HCT116 (cell line): ENCODE measurements around the gene C15orf61. TPM values are rescaled to one million over a fixed set of nuclear protein-coding genes. Genes with fewer than 3 reads are reported as not detected.

Source experiments
- ATAC-seq: fragments of 200-7000 bp; cut with Tn5 transposase; 2 replicates; pipeline ENCODE4 v1.9.1; 2020; ENCODE audit warnings: mild to moderate bottlenecking, moderate library complexity
- BruUV-seq: library from RNA; stranded (reverse); fragments of 400-500 nt; replicated peaks from 2 replicates; lab custom pipeline; 2021; lab: Mats Ljungman, UMichigan
- CTCF ChIA-PET: fragments of 300-600 bp; sonication (Branson Sonifier 250); formaldehyde crosslinking; loops from one replicate; lab custom pipeline; 2021; ENCODE audit warnings: antibody characterized with exemption; lab: Charles Lee
- POLR2A ChIA-PET: fragments of 300-600, 350-600 bp; sonication (Branson Sonifier 250); formaldehyde crosslinking; loops from one replicate; lab custom pipeline; 2021; ENCODE audit warnings: antibody characterized with exemption; lab: Charles Lee
- RAD21 ChIA-PET, 2 experiments: fragments of 300-600 bp; sonication (Branson Sonifier 250); formaldehyde crosslinking; loops; one replicate each; lab custom pipeline; 2023; ENCODE audit warnings: low total read pairs in 2 of 2; ENCODE audit not compliant: uncharacterized antibody in 2 of 2, unreplicated experiment in 2 of 2, low non-redundant PET in 1 of 2; lab: Charles Lee
- DNase-seq: peaks from one replicate; pipeline ENCODE4 v3.0.0-alpha.2; 2010; ENCODE audit warnings: low read depth, low spot score
- H2AFZ ChIP-seq: fragments of 200-600 bp; shearing (Covaris generic), sonication (generic); 2 replicates; pipeline ENCODE4 v1.6.1; 2017; ENCODE audit warnings: low read depth, mixed run types, mixed read lengths, antibody characterized with exemption, low read length; ENCODE audit not compliant: poor library complexity, severe bottlenecking
- H3K27ac ChIP-seq: 2 replicates; pipeline ENCODE4 v1.5.1; 2012; ENCODE audit warnings: low read depth, low read length
- H3K27me3 ChIP-seq: fragments of 200-600 bp; sonication (generic); 2 replicates; pipeline ENCODE4 v1.6.1; 2016; ENCODE audit warnings: mixed run types, low read length, mixed read lengths; ENCODE audit not compliant: insufficient read depth
- H3K36me3 ChIP-seq, 2 experiments: fragments of 200-500 bp in 1 of 2; fragments of 200-600 bp in 1 of 2; sonication (Bioruptor generic) in 1 of 2; sonication (generic) in 1 of 2; 2 replicates each; pipeline versions ENCODE4 v1.5.1 to v1.6.1; 2014 to 2016; ENCODE audit warnings: low read length in 2 of 2, inconsistent platforms in 1 of 2, mixed read lengths in 1 of 2, mixed run types in 1 of 2; ENCODE audit not compliant: insufficient read depth in 2 of 2, control insufficient read depth in 1 of 2
- H3K4me1 ChIP-seq, 2 experiments: fragments of 200-600 bp in 1 of 2; sonication (generic) in 1 of 2; 2 replicates each; pipeline versions ENCODE4 v1.5.1 to v1.6.1; 2012 to 2017; ENCODE audit warnings: low read length in 2 of 2, inconsistent platforms in 1 of 2, mild to moderate bottlenecking in 1 of 2, mixed read lengths in 1 of 2, mixed run types in 1 of 2, moderate library complexity in 1 of 2; ENCODE audit not compliant: insufficient read depth in 2 of 2, control insufficient read depth in 1 of 2
- H3K4me2 ChIP-seq: fragments of 200-600 bp; sonication (generic); 2 replicates; pipeline ENCODE4 v1.6.1; 2017; ENCODE audit warnings: mixed run types, low read length, mixed read lengths
- H3K4me3 ChIP-seq, 2 experiments: fragments of 200-600 bp in 1 of 2; sonication (generic) in 1 of 2; replicated peaks in 1 of 2; 2 replicates each; pipeline ENCODE4 v1.5.1; 2011 to 2016; ENCODE audit warnings: low read length in 2 of 2, control low read depth in 1 of 2, low read depth in 1 of 2, mild to moderate bottlenecking in 1 of 2, mixed read lengths in 1 of 2, mixed run types in 1 of 2
- H3K79me2 ChIP-seq: fragments of 200-600 bp; sonication (generic); 2 replicates; pipeline ENCODE4 v1.6.1; 2017; ENCODE audit warnings: mild to moderate bottlenecking, mixed run types, low read length, moderate library complexity, mixed read lengths; ENCODE audit not compliant: insufficient read depth
- H3K9ac ChIP-seq: fragments of 200-600 bp; sonication (generic); 2 replicates; pipeline ENCODE4 v1.6.1; 2016; ENCODE audit warnings: low read length, mixed read lengths
- H3K9me2 ChIP-seq: fragments of 200-600 bp; sonication (generic), shearing (Covaris generic); 2 replicates; pipeline ENCODE4 v1.6.1; 2017; ENCODE audit warnings: mixed run types, mild to moderate bottlenecking, moderate library complexity; ENCODE audit not compliant: insufficient read depth
- H3K9me3 ChIP-seq, 2 experiments: fragments of 200-500 bp in 1 of 2; fragments of 200-600 bp in 1 of 2; sonication (Bioruptor generic) in 1 of 2; sonication (generic) in 1 of 2; 2 replicates each; pipeline ENCODE4 v1.6.1; 2014 to 2017; ENCODE audit warnings: low read length in 2 of 2, mixed read lengths in 2 of 2, inconsistent platforms in 1 of 2, low read depth in 1 of 2, mild to moderate bottlenecking in 1 of 2, mixed run types in 1 of 2, moderate library complexity in 1 of 2; ENCODE audit not compliant: control insufficient read depth in 1 of 2, insufficient read depth in 1 of 2
- H4K20me1 ChIP-seq: fragments of 200-600 bp; sonication (generic), shearing (Covaris generic); 2 replicates; pipeline ENCODE4 v1.6.1; 2017; ENCODE audit warnings: mixed run types, mild to moderate bottlenecking, moderate library complexity; ENCODE audit not compliant: insufficient read depth
- CBX3 ChIP-seq: IDR thresholded peaks from 2 replicates; pipeline ENCODE4 v1.6.1; 2012; ENCODE audit warnings: low read depth
- CEBPB ChIP-seq: IDR thresholded peaks from 2 replicates; pipeline ENCODE4 v1.6.1; 2012; ENCODE audit warnings: low read depth
- EGR1 ChIP-seq: IDR thresholded peaks from 2 replicates; pipeline ENCODE4 v1.6.1; 2012; ENCODE audit warnings: low read depth
- ELF1 ChIP-seq: IDR thresholded peaks from 2 replicates; pipeline ENCODE4 v1.6.1; 2012; ENCODE audit warnings: low read depth, borderline replicate concordance
- EZH2 ChIP-seq: fragments of 200-600 bp; sonication (generic); IDR thresholded peaks from 2 replicates; pipeline ENCODE4 v1.6.1; 2017; ENCODE audit warnings: antibody characterized with exemption, mixed run types
- FOSL1 ChIP-seq: IDR thresholded peaks from 2 replicates; pipeline ENCODE4 v1.6.1; 2012; ENCODE audit warnings: low read depth
- POLR2A ChIP-seq: IDR thresholded peaks from 2 replicates; pipeline ENCODE4 v1.7.0; 2011; ENCODE audit warnings: borderline replicate concordance; ENCODE audit not compliant: insufficient read depth, insufficient read length; ENCODE audit errors: extremely low read depth
- POLR2AphosphoS5 ChIP-seq: IDR thresholded peaks from 2 replicates; pipeline ENCODE4 v1.6.1; 2011; ENCODE audit warnings: mild to moderate bottlenecking, low read depth, low read length, moderate library complexity
- SIN3A ChIP-seq: IDR thresholded peaks from 2 replicates; pipeline ENCODE4 v1.6.1; 2012; ENCODE audit warnings: low read depth
- SRF ChIP-seq: IDR thresholded peaks from 2 replicates; pipeline ENCODE4 v1.6.1; 2012; ENCODE audit warnings: low read depth
- YY1 ChIP-seq: IDR thresholded peaks from 2 replicates; pipeline ENCODE4 v1.6.1; 2011; ENCODE audit warnings: low read length, low read depth, moderate library complexity, mild to moderate bottlenecking; ENCODE audit not compliant: insufficient replicate concordance; ENCODE audit errors: extremely low read depth
- ZFX ChIP-seq: fragments of 450-650 bp; IDR thresholded peaks from 2 replicates; pipeline ENCODE4 v1.6.1; 2017
- ZNF274 ChIP-seq: fragments of 200-500 bp; sonication (Bioruptor generic); IDR thresholded peaks from 2 replicates; pipeline ENCODE4 v1.6.1; 2014; ENCODE audit warnings: mild to moderate bottlenecking, low read depth, low read length, inconsistent platforms
- intact Hi-C: fragments of 100-400 bp; cut with micrococcal nuclease; formaldehyde crosslinking; loops from 2 replicates; pipeline ENCODE4 v1.10.0; 2022
- total RNA-seq: library from RNA; stranded (reverse); gene quantifications from one replicate; pipeline ENCODE4 v1.2.1, GENCODE V29; 2021; ENCODE audit not compliant: unreplicated experiment
- TF ChIP-seq, protein P1 (sequence below): IDR thresholded peaks from 2 replicates; pipeline ENCODE4 v1.6.1; 2012
- TF ChIP-seq, protein P2 (sequence below): IDR thresholded peaks from 2 replicates; pipeline ENCODE4 v1.6.1; 2012
- TF ChIP-seq, protein P3 (sequence below): IDR thresholded peaks from 2 replicates; pipeline ENCODE4 v1.6.1; 2012; ENCODE audit warnings: low read depth

C15orf61 gene
- total RNA-seq, 1 experiment from 2014 or later = 9.9 TPM

DNA sequence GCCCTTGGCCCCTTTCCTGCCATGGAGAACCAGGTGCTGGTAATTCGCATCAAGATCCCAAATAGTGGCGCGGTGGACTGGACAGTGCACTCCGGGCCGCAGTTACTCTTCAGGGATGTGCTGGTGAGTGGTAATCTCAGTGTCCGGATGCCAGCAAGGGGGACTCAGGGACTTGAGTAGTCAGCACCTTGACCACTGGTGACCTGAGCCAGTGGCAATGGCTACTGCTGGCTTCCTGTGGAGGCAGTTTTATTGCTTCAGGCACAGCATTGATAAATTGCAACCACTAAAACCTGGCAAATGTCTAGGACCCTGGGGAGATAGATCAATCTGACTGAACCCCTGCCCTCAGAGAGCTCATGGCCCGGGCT lies 22.4 kb downstream of the C15orf61 start:
- peaks cover 4 to 9% of the 10 kb centered on the region in 2 experiments; a peak in 3 of 4 replicates for H3K4me1 ChIP-seq
- peak; percentile 3; the same call in 1 of the 2 replicates for ATAC-seq
- H3K27ac ChIP-seq = peak overlapping the region; percentile 79; the same call in 1 of the 2 replicates
- RAD21 ChIA-PET = no interaction called here
- no peak for TF ChIP-seq POLR2A
- TF ChIP-seq ZFX = no peak
- TF ChIP-seq, protein P1, sequence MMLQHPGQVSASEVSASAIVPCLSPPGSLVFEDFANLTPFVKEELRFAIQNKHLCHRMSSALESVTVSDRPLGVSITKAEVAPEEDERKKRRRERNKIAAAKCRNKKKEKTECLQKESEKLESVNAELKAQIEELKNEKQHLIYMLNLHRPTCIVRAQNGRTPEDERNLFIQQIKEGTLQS = no peak
- TF ChIP-seq YY1 = no peak
- TF ChIP-seq SIN3A = no peak
- TF ChIP-seq EZH2 = no peak
- TF ChIP-seq, protein P2, sequence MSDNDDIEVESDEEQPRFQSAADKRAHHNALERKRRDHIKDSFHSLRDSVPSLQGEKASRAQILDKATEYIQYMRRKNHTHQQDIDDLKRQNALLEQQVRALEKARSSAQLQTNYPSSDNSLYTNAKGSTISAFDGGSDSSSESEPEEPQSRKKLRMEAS = no peak
- TF ChIP-seq SRF = no peak
- TF ChIP-seq CBX3 = no peak
- TF ChIP-seq, protein P3, sequence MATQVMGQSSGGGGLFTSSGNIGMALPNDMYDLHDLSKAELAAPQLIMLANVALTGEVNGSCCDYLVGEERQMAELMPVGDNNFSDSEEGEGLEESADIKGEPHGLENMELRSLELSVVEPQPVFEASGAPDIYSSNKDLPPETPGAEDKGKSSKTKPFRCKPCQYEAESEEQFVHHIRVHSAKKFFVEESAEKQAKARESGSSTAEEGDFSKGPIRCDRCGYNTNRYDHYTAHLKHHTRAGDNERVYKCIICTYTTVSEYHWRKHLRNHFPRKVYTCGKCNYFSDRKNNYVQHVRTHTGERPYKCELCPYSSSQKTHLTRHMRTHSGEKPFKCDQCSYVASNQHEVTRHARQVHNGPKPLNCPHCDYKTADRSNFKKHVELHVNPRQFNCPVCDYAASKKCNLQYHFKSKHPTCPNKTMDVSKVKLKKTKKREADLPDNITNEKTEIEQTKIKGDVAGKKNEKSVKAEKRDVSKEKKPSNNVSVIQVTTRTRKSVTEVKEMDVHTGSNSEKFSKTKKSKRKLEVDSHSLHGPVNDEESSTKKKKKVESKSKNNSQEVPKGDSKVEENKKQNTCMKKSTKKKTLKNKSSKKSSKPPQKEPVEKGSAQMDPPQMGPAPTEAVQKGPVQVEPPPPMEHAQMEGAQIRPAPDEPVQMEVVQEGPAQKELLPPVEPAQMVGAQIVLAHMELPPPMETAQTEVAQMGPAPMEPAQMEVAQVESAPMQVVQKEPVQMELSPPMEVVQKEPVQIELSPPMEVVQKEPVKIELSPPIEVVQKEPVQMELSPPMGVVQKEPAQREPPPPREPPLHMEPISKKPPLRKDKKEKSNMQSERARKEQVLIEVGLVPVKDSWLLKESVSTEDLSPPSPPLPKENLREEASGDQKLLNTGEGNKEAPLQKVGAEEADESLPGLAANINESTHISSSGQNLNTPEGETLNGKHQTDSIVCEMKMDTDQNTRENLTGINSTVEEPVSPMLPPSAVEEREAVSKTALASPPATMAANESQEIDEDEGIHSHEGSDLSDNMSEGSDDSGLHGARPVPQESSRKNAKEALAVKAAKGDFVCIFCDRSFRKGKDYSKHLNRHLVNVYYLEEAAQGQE = no peak
- TF ChIP-seq FOSL1 = no peak
- no peak for TF ChIP-seq CEBPB
- TF ChIP-seq EGR1 = no peak
- TF ChIP-seq ELF1 = no peak
- TF ChIP-seq POLR2AphosphoS5 = no peak
- no peak for TF ChIP-seq ZNF274
- TF ChIP-seq, all 23 proteins: peak for 0
- BruUV-seq = TSS peak; percentile 37
- no peaks in the 10 kb centered on the region for H3K36me3 ChIP-seq
- H3K4me3 ChIP-seq = peak overlapping the region; percentile 65 to 89
- DNase-seq = no peak
- no peak overlapping the region for H2AFZ ChIP-seq
- no peaks in the 10 kb centered on the region for H3K9me3 ChIP-seq
- no peaks in the 10 kb centered on the region for H4K20me1 ChIP-seq
- ChIA-PET POLR2A (no interaction called here), CTCF (no interaction called here)
- H3K9me2 ChIP-seq = no peaks in the 10 kb centered on the region
- H3K9ac ChIP-seq = peak overlapping the region; percentile 64
- intact Hi-C loops = no loop called here
- no peaks in the 10 kb centered on the region for H3K27me3 ChIP-seq
- peak overlapping the region; percentile 82 for H3K4me2 ChIP-seq
- no peaks in the 10 kb centered on the region for H3K79me2 ChIP-seq
